ENCODE measurements around the gene TSC22D1. TPM values are rescaled to one million over a fixed set of nuclear protein-coding genes. Genes with fewer than 3 reads are reported as not detected.

The TSC22D1 gene
- total RNA-seq, 2 experiments from 2014 or later = 14.6 to 27.7 TPM

DNA sequence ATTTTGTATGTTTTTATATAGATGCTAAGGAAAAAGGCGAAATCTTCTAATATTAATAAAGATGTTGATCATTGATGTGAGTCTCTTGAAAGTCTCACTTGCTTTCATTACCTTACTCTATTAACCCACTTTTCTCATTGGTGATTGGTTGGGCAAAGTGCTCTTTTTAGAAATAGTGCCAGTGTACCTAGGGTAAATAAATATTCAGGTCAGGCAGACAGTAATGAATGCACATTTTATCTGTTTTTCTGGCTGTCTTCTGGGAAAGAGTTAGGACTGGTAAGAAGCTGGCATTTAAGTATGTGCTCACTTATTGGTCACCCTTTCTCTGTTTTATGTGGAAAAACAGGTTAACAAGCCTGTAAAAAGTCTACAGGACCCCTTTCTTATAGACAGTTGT lies 191.4 kb downstream of the TSC22D1 start:
- BruUV-seq (replicated peaks) = no TSS peak
- no peak for DNase-seq (ENCODE audit: low spot score)
- Histone ChIP-seq H3K27ac (ENCODE audit: low read depth, low read length, poor library complexity, severe bottlenecking) (no peak overlapping the region), H4K20me1 (ENCODE audit: insufficient read depth, low read length) (no peaks in the 10 kb centered on the region), H3K4me1 (ENCODE audit: insufficient read depth, low read length, poor library complexity, severe bottlenecking) (no peaks in the 10 kb centered on the region), H3K9me2 (ENCODE audit: insufficient read depth, low read length) (no peaks in the 10 kb centered on the region), H3K4me2 (ENCODE audit: low read length) (no peak overlapping the region), H3K79me2 (ENCODE audit: insufficient read depth, low read depth, low read length) (no peaks in the 10 kb centered on the region), H3K36me3 (ENCODE audit: insufficient read depth, low read length) (no peaks in the 10 kb centered on the region), H3K4me3 (ENCODE audit: low read depth, low read length, poor library complexity, severe bottlenecking) (no peak overlapping the region), H3K9me3 (ENCODE audit: low read length) (no peaks in the 10 kb centered on the region), H2AFZ (ENCODE audit: low read length) (no peak overlapping the region)
- ChIA-PET CTCF (ENCODE audit: unreplicated experiment) (no interaction called here), POLR2A (no interaction called here)
- TF ChIP-seq EZH2phosphoT487 (IDR thresholded peaks at IDR 0.05; ENCODE audit: borderline replicate concordance, low read depth, low read length) = no peak
- TF ChIP-seq, protein P1, sequence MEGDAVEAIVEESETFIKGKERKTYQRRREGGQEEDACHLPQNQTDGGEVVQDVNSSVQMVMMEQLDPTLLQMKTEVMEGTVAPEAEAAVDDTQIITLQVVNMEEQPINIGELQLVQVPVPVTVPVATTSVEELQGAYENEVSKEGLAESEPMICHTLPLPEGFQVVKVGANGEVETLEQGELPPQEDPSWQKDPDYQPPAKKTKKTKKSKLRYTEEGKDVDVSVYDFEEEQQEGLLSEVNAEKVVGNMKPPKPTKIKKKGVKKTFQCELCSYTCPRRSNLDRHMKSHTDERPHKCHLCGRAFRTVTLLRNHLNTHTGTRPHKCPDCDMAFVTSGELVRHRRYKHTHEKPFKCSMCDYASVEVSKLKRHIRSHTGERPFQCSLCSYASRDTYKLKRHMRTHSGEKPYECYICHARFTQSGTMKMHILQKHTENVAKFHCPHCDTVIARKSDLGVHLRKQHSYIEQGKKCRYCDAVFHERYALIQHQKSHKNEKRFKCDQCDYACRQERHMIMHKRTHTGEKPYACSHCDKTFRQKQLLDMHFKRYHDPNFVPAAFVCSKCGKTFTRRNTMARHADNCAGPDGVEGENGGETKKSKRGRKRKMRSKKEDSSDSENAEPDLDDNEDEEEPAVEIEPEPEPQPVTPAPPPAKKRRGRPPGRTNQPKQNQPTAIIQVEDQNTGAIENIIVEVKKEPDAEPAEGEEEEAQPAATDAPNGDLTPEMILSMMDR (conservative IDR thresholded peaks at IDR 0.05; ENCODE audit: low read length) = no peak
- intact Hi-C loops (cut with micrococcal nuclease; ENCODE audit: unreplicated experiment) = no loop called here

- no peaks in the 10 kb centered on the region for H3K9me2 ChIP-seq (ENCODE audit: insufficient read depth, low read length)
- H3K4me1 ChIP-seq (ENCODE audit: insufficient read depth, low read length, poor library complexity, severe bottlenecking) = no peaks in the 10 kb centered on the region
- no peak overlapping the region for H3K27ac ChIP-seq (ENCODE audit: low read depth, low read length, poor library complexity, severe bottlenecking)
- no peaks in the 10 kb centered on the region for H3K36me3 ChIP-seq (ENCODE audit: insufficient read depth, low read length)
- H3K9me3 ChIP-seq (ENCODE audit: low read length) = no peaks in the 10 kb centered on the region
- H3K4me2 ChIP-seq (ENCODE audit: low read length) = no peak overlapping the region
- intact Hi-C loops (cut with micrococcal nuclease; ENCODE audit: unreplicated experiment) = no loop called here
- CTCF ChIA-PET (ENCODE audit: unreplicated experiment) = no interaction called here
- POLR2A ChIA-PET = interaction anchor here (0.7 to 0.8 kb wide), 2 partner anchors 12 to 55 kb away, joined by 3 read pairs; no protein-coding TSS in a partner anchor
- no TSS peak for BruUV-seq (replicated peaks)
- no peak overlapping the region for H3K4me3 ChIP-seq (ENCODE audit: low read depth, low read length, poor library complexity, severe bottlenecking)
- TF ChIP-seq, protein P1 (conservative IDR thresholded peaks at IDR 0.05; ENCODE audit: low read length) = no peak
- no peak for TF ChIP-seq EZH2phosphoT487 (IDR thresholded peaks at IDR 0.05; ENCODE audit: borderline replicate concordance, low read depth, low read length)
- H3K79me2 ChIP-seq (ENCODE audit: insufficient read depth, low read depth, low read length) = no peaks in the 10 kb centered on the region
- H4K20me1 ChIP-seq (ENCODE audit: insufficient read depth, low read length) = no peaks in the 10 kb centered on the region
- no peak for DNase-seq (ENCODE audit: low spot score)
- H2AFZ ChIP-seq (ENCODE audit: low read length) = no peak overlapping the region
These were observed 192.2 kb downstream of the TSC22D1 start for GRCh38 chr13:44383945-44384344.

DNA sequence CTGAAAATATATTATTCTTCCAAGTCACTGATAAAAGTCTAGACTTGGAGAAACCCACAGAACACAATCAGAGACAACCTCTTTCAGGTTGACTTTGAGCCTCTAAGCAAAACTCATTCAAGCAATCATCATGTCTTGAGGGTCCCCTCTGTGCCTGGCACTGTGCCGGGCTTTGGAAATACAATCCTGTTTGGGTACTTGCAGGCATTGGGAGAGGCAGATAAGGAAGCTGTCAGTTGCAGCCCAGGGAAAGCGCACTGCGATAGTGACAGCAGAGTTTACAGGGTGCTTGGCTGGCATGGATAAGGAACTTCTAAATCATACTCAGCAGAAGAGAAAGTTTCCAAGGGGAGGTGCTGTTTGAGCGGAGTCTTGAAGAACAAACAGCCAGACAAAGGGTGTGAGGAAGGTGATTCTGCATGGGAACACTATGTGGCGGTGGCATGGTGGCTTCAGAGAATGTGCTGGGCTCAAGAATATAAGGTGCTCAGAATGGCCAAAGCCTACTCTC lies 193.4 kb downstream of the TSC22D1 start:
- Histone ChIP-seq H3K27ac (ENCODE audit: low read depth, low read length, poor library complexity, severe bottlenecking) (no peak overlapping the region), H3K79me2 (ENCODE audit: insufficient read depth, low read depth, low read length) (no peaks in the 10 kb centered on the region), H2AFZ (ENCODE audit: low read length) (no peak overlapping the region), H3K4me3 (ENCODE audit: low read depth, low read length, poor library complexity, severe bottlenecking) (no peak overlapping the region), H3K9me2 (ENCODE audit: insufficient read depth, low read length) (no peaks in the 10 kb centered on the region), H3K4me1 (ENCODE audit: insufficient read depth, low read length, poor library complexity, severe bottlenecking) (no peaks in the 10 kb centered on the region), H3K4me2 (ENCODE audit: low read length) (no peak overlapping the region), H4K20me1 (ENCODE audit: insufficient read depth, low read length) (no peaks in the 10 kb centered on the region), H3K36me3 (ENCODE audit: insufficient read depth, low read length) (no peaks in the 10 kb centered on the region), H3K9me3 (ENCODE audit: low read length) (no peaks in the 10 kb centered on the region)
- no peak for DNase-seq (ENCODE audit: low spot score)
- no peak for TF ChIP-seq EZH2phosphoT487 (IDR thresholded peaks at IDR 0.05; ENCODE audit: borderline replicate concordance, low read depth, low read length)
- TF ChIP-seq, protein P1 (conservative IDR thresholded peaks at IDR 0.05; ENCODE audit: low read length) = no peak
- POLR2A ChIA-PET = no interaction called here
- no TSS peak for BruUV-seq (replicated peaks)
- intact Hi-C loops (cut with micrococcal nuclease; ENCODE audit: unreplicated experiment) = no loop called here
- CTCF ChIA-PET (ENCODE audit: unreplicated experiment) = no interaction called here

Other genes starting within 250 kb of the TSC22D1 start
- gene SERP2, start 202.5 kb downstream of the TSC22D1 start, total RNA-seq (2014; rRNA removed; shearing (Covaris generic)) = not detected in 2 replicates
- not detected in 2 replicates for gene SERP2, start 202.5 kb downstream of the TSC22D1 start, total RNA-seq (2022)